Body of pancreas (tissue), 4 donors: ENCODE data around the gene GSK3B.

Experiments
- CTCF ChIP-seq, 7 experiments: fragments of 450-650 bp in 4 of 7; fragments of 200-600 bp in 3 of 7; sonication (generic) in 3 of 7; IDR thresholded peaks; one replicate each; pipeline ENCODE4 v1.5.1; 2016 to 2019; ENCODE audit warnings: antibody characterized with exemption in 7 of 7
- POLR2A ChIP-seq, 3 donors: fragments of 450-650 bp; IDR thresholded peaks; one replicate each; pipeline ENCODE4 v1.6.1; 2016; ENCODE audit warnings: antibody characterized with exemption in 3 of 3, mild to moderate bottlenecking in 2 of 3

GRCh38 chr3:119913021-119913420 is 181.2 kb downstream of the GSK3B start:
- TF ChIP-seq POLR2A (IDR thresholded peaks at IDR 0.05) = no peak
- TF ChIP-seq CTCF (IDR thresholded peaks at IDR 0.05) = no peak
